Measurements from ENCODE around the gene SCAND1.

DNA sequence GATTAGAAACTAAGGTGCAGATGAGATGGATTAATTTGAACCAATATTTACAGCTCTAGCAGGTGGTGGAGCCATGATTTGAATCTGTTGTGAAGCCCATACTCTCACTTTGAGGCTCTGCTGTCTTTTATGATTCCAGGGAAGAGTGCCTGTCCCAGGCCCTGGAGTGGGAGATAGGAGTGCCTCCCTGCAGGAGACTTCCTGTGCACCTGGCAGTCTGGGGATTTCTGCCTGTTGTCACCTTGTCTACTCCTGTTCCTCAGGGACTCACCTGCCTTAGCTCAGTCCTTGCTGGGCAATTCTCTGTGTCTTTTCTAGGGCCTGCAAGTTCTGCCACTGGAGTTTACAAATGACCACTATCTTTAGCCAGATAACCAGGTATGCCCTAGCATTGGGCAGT is 46.3 kb downstream of the SCAND1 start:
- no peak for TF ChIP-seq POLR2AphosphoS5 (IDR thresholded peaks at IDR 0.05; ENCODE audit: low read depth, low read length)
- no peak for TF ChIP-seq TAF1 (IDR thresholded peaks at IDR 0.05; ENCODE audit: borderline replicate concordance, insufficient read depth, low read length)
- TF ChIP-seq, protein P1, sequence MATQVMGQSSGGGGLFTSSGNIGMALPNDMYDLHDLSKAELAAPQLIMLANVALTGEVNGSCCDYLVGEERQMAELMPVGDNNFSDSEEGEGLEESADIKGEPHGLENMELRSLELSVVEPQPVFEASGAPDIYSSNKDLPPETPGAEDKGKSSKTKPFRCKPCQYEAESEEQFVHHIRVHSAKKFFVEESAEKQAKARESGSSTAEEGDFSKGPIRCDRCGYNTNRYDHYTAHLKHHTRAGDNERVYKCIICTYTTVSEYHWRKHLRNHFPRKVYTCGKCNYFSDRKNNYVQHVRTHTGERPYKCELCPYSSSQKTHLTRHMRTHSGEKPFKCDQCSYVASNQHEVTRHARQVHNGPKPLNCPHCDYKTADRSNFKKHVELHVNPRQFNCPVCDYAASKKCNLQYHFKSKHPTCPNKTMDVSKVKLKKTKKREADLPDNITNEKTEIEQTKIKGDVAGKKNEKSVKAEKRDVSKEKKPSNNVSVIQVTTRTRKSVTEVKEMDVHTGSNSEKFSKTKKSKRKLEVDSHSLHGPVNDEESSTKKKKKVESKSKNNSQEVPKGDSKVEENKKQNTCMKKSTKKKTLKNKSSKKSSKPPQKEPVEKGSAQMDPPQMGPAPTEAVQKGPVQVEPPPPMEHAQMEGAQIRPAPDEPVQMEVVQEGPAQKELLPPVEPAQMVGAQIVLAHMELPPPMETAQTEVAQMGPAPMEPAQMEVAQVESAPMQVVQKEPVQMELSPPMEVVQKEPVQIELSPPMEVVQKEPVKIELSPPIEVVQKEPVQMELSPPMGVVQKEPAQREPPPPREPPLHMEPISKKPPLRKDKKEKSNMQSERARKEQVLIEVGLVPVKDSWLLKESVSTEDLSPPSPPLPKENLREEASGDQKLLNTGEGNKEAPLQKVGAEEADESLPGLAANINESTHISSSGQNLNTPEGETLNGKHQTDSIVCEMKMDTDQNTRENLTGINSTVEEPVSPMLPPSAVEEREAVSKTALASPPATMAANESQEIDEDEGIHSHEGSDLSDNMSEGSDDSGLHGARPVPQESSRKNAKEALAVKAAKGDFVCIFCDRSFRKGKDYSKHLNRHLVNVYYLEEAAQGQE (IDR thresholded peaks at IDR 0.05; ENCODE audit: insufficient read depth in 1 of 2, low read depth in 2 of 2, low read length in 2 of 2), result no peak
